GM10248 (cell line): ENCODE results near the gene ENGASE.

Experiments
- CTCF ChIA-PET: fragments of 300-600 bp; sonication (Branson Sonifier 250); formaldehyde crosslinking; extraction: SDS; loops from one replicate; lab custom pipeline; 2021; ENCODE audit warnings: antibody characterized with exemption; lab: Yijun Ruan, JAX
- POLR2A ChIA-PET: fragments of 350-650 bp; sonication (Branson Sonifier 250); formaldehyde crosslinking; extraction: SDS; loops from one replicate; lab custom pipeline; 2020; ENCODE audit warnings: antibody characterized with exemption; lab: Yijun Ruan, JAX
- DNase-seq: peaks from one replicate; pipeline ENCODE4 v3.0.0; 2012; ENCODE audit errors: extremely low spot score
- TF ChIP-seq, protein P1 (sequence below): IDR thresholded peaks from 2 replicates; pipeline ENCODE4 v1.5.1; 2012; ENCODE audit warnings: mild to moderate bottlenecking, low read depth; ENCODE audit errors: extremely low read depth, missing control alignments, control extremely low read depth

The ENGASE gene

GRCh38 chr17:79079421-79080200 is 5.0 kb downstream of the ENGASE start:
- DNase-seq, result no peak
- ChIA-PET CTCF (interaction anchor here (1.0 to 2.6 kb wide), 4 partner anchors 14 to 313 kb away, joined by 3 to 13 read pairs (median 5); no protein-coding TSS in a partner anchor), POLR2A (no interaction called here)
- TF ChIP-seq, protein P1, sequence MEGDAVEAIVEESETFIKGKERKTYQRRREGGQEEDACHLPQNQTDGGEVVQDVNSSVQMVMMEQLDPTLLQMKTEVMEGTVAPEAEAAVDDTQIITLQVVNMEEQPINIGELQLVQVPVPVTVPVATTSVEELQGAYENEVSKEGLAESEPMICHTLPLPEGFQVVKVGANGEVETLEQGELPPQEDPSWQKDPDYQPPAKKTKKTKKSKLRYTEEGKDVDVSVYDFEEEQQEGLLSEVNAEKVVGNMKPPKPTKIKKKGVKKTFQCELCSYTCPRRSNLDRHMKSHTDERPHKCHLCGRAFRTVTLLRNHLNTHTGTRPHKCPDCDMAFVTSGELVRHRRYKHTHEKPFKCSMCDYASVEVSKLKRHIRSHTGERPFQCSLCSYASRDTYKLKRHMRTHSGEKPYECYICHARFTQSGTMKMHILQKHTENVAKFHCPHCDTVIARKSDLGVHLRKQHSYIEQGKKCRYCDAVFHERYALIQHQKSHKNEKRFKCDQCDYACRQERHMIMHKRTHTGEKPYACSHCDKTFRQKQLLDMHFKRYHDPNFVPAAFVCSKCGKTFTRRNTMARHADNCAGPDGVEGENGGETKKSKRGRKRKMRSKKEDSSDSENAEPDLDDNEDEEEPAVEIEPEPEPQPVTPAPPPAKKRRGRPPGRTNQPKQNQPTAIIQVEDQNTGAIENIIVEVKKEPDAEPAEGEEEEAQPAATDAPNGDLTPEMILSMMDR, result no peak

DNA sequence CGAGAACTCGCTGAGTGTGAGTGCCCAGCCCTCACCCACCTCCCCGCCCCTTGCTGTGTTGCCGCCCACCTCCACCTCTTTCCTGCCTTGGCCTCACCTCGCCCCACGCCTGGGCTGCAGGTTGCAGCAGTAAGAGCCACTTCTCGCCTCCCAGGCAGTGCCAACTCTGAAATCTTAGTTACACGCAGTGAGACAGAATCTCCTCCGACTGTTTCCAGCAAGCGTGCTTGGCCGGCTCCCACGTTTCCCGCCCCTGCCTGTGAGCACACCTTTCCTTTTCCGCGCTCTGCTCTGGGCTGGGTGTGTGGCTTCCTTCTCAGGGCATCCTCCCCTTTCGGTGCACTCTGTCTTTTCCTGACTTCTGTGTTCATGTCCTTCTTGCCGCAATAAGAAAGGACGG is 5.7 kb downstream of the ENGASE start:
- DNase-seq, result no peak
- CTCF ChIA-PET, result interaction anchor here (1.0 kb wide), 1 partner anchor 35 kb away, joined by 4 read pairs; no protein-coding TSS in a partner anchor
- TF ChIP-seq, protein P1, result no peak
- POLR2A ChIA-PET, result no interaction called here

DNA sequence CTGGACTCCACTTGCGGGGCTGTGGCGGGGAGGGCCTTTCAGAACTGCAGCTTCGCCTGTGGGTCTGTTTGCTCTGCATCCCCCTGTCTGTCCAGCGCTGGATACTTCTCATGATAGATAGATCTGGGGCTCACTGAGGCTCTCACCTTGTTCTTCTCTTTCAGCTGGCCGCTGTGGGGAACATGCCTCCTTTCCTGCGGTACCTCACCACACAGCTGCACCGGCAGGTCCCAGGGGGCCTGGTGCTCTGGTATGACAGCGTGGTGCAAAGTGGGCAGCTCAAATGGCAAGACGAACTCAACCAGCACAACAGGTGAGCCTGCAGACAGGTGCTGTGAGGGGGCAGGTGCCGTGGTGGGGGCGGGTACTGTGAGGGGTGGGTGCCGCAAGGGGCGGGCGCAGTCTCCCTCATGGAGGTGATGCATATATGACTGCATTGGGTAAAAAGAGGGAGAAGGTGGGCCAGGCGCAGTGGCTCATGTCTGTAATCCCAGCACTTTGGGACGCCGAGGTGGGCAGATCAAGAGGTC is 6.2 kb downstream of the ENGASE start:
- TF ChIP-seq, protein P1, result no peak
- ChIA-PET POLR2A (no interaction called here), CTCF (interaction anchor here (1.6 to 3.3 kb wide), 3 partner anchors 9 to 312 kb away, joined by 5 to 27 read pairs (median 23); no protein-coding TSS in a partner anchor)
- DNase-seq, result no peak

DNA sequence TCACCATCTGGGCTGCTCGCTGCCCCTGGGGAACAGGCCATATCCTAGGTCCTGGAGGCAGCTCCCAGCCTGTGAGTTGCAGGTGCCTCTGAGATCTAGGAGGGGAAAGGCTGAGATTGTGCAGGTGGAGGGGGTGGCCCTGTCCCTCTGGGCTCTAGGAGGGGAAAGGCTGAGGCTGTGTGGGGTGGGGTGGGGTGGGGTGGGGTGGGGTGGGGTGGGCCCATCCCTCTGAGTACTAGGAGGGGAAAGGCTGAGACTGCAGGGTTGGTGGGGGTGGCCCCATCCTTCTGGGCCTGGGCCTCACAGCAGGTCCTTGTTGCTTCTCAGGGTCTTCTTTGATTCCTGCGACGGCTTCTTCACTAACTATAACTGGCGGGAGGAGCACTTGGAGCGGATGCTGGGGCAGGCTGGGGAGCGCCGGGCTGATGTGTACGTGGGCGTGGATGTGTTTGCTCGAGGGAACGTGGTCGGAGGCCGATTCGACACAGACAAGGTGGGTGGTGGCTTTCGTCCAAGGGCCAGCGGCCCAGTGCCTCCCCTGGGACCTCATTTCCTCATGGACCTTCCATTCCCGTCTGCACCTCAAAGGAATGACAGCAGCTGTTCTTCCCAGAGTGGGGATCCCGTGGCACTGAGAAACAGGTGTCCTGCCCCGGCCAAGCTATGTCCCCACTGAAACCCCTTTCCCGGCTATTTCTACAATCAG is 7.1 kb downstream of the ENGASE start:
- ChIA-PET POLR2A (no interaction called here), CTCF (interaction anchor here (0.7 to 3.3 kb wide), 13 partner anchors 8 to 319 kb away, joined by 3 to 27 read pairs (median 4); partner anchors contain the start of gene ENGASE)
- DNase-seq, result no peak
- TF ChIP-seq, protein P1, result no peak

- POLR2A ChIA-PET, result no interaction called here
- DNase-seq, result peak; percentile 78
These were observed 7.9 kb downstream of the ENGASE start for GRCh38 chr17:79082311-79083190.

More at GRCh38 chr17:79082311-79083190, 7.9 kb downstream of the ENGASE start:
- CTCF ChIA-PET, result interaction anchor here (0.7 to 3.3 kb wide), 16 partner anchors 9 to 318 kb away, joined by 3 to 27 read pairs (median 4); partner anchors contain the start of gene ENGASE
- TF ChIP-seq, protein P1, result peak; percentile 84
